Measurements from ENCODE around the gene LARGE2. TPM values are rescaled to one million over a fixed set of nuclear protein-coding genes. Genes with fewer than 3 reads are reported as not detected.

Gene LARGE2
- total RNA-seq, 1 experiment from 2014 or later: 108 TPM

- Histone ChIP-seq H3K23ac (ENCODE audit: insufficient read length, low read depth, low read length) (no peak overlapping the region), H3K27me3 (ENCODE audit: insufficient read depth, low read length) (no peaks in the 10 kb centered on the region), H2BK120ac (ENCODE audit: low read depth, low read length, poor library complexity, severe bottlenecking) (no peak overlapping the region), H3K79me1 (ENCODE audit: insufficient read depth, low read depth, low read length, poor library complexity, severe bottlenecking) (no peaks in the 10 kb centered on the region), H3K23me2 (ENCODE audit: insufficient read length, low read depth, low read length, poor library complexity, severe bottlenecking) (no peaks in the 10 kb centered on the region), H2BK5ac (ENCODE audit: insufficient read length, low read length) (no peak overlapping the region), H3K4me1 (ENCODE audit: insufficient read depth, low read length) (no peaks in the 10 kb centered on the region), H3K27ac (ENCODE audit: insufficient read length, low read depth, low read length) (no peak overlapping the region), H4K5ac (ENCODE audit: insufficient read length, low read depth, low read length) (no peak overlapping the region), H3K18ac (ENCODE audit: insufficient read length, low read depth, low read length) (no peak overlapping the region), H2BK15ac (ENCODE audit: low read depth, low read length) (no peak overlapping the region), H3T11ph (ENCODE audit: low read length) (no peak overlapping the region), H2AFZ (ENCODE audit: low read length) (no peak overlapping the region), H4K20me1 (ENCODE audit: control insufficient read depth, insufficient read depth, insufficient read length) (no peaks in the 10 kb centered on the region), H3K9me3 (ENCODE audit: control insufficient read depth, low read depth, low read length) (no peaks in the 10 kb centered on the region), H2BK20ac (ENCODE audit: low read depth, low read length, poor library complexity, severe bottlenecking) (no peak overlapping the region), H2AK5ac (ENCODE audit: insufficient read length, low read length) (no peak overlapping the region), H4K8ac (replicated peaks; ENCODE audit: insufficient read length, low read depth, low read length) (no peak overlapping the region), H3K9ac (ENCODE audit: extremely low read depth, insufficient read length, low read length) (no peak overlapping the region), H3K4ac (ENCODE audit: low read depth, low read length) (no peak overlapping the region), H2BK12ac (ENCODE audit: insufficient read length, low read depth, low read length) (no peak overlapping the region), H3K56ac (ENCODE audit: insufficient read length, low read depth, low read length) (no peak overlapping the region), H4K91ac (ENCODE audit: insufficient read length, low read depth, low read length) (no peak overlapping the region), H3K79me2 (ENCODE audit: insufficient read depth, low read length) (no peaks in the 10 kb centered on the region), H3K14ac (ENCODE audit: insufficient read depth, low read length) (no peak overlapping the region), H3K4me2 (ENCODE audit: insufficient read depth, insufficient read length, low read length) (no peak overlapping the region)
- WGBS (ENCODE audit: extremely low coverage, insufficient read length, low lambda C conversion rate): no CpG with 5 or more reads among the region's 4 CpGs
- Mint-ChIP-seq H3K36me3 (ENCODE audit: insufficient read depth in 1 of 3, low read depth in 3 of 3) (peaks cover 14 to 28% (median 17%) of the 10 kb centered on the region in 3 experiments), H3K9me3 (peaks cover 2 to 6% of the 10 kb centered on the region in 2 experiments; a peak in 3 of 5 replicates), H3K27ac (no peak overlapping the region), H3K4me1 (no peaks in the 10 kb centered on the region), H3K4me3 (no peak overlapping the region), H3K27me3 (ENCODE audit: low read depth) (no peaks in the 10 kb centered on the region)
- no peak for DNase-seq
- no peak for TF ChIP-seq CTCF (conservative IDR thresholded peaks at IDR 0.05)
Measured at GRCh38 chr11:45960387-45961095, 38.1 kb downstream of the LARGE2 start.
